CD4-positive, alpha-beta T cell treated with Interleukin-17A for 4 hours (primary cell): ENCODE data around the gene KIF26B.

Experiments used
- DNase-seq: peaks from one replicate; pipeline ENCODE4 v3.0.0-alpha.2; 2020; ENCODE audit warnings: mixed read lengths

Gene KIF26B

GRCh38 chr1:245437369-245438062, 282.7 kb downstream of the KIF26B start:
- DNase-seq = no peak

GRCh38 chr1:245440922-245441321, 286.1 kb downstream of the KIF26B start:
- DNase-seq = no peak

- no peak for DNase-seq
Measured at GRCh38 chr1:245441689-245442088, 286.9 kb downstream of the KIF26B start.

GRCh38 chr1:245444147-245444828, 289.5 kb downstream of the KIF26B start:
- no peak for DNase-seq

GRCh38 chr1:245444945-245445344, 290.2 kb downstream of the KIF26B start:
- no peak for DNase-seq

- DNase-seq = no peak
Measured at GRCh38 chr1:245448531-245448930, 293.7 kb downstream of the KIF26B start.

- DNase-seq = no peak
Measured at GRCh38 chr1:245448975-245449431, 294.2 kb downstream of the KIF26B start.

- DNase-seq = no peak
Measured at GRCh38 chr1:245453541-245453940, 298.8 kb downstream of the KIF26B start.

GRCh38 chr1:245454051-245454450, 299.3 kb downstream of the KIF26B start:
- DNase-seq = no peak

- no peak for DNase-seq
Measured at GRCh38 chr1:245457562-245457961, 302.8 kb downstream of the KIF26B start.

GRCh38 chr1:245458234-245458633, 303.4 kb downstream of the KIF26B start:
- DNase-seq = no peak

- no peak for DNase-seq
Measured at GRCh38 chr1:245458761-245459174, 304.0 kb downstream of the KIF26B start.

GRCh38 chr1:245459621-245460020, 304.8 kb downstream of the KIF26B start:
- DNase-seq = no peak

GRCh38 chr1:245461681-245462080, 306.9 kb downstream of the KIF26B start:
- no peak for DNase-seq

- no peak for DNase-seq
Measured at GRCh38 chr1:245462161-245462560, 307.4 kb downstream of the KIF26B start.

- DNase-seq = no peak
Measured at GRCh38 chr1:245463392-245464165, 308.8 kb downstream of the KIF26B start.

- no peak for DNase-seq
Measured at GRCh38 chr1:245464290-245464689, 309.5 kb downstream of the KIF26B start.

- DNase-seq = no peak
Measured at GRCh38 chr1:245465666-245466065, 310.9 kb downstream of the KIF26B start.

- DNase-seq = no peak
Measured at GRCh38 chr1:245466261-245466660, 311.5 kb downstream of the KIF26B start.

GRCh38 chr1:245467804-245468203, 313.0 kb downstream of the KIF26B start:
- no peak for DNase-seq

GRCh38 chr1:245469006-245469405, 314.2 kb downstream of the KIF26B start:
- no peak for DNase-seq

- no peak for DNase-seq
Measured at GRCh38 chr1:245469734-245470133, 314.9 kb downstream of the KIF26B start.

- DNase-seq = no peak
Measured at GRCh38 chr1:245475126-245475525, 320.3 kb downstream of the KIF26B start.
